GM23338 (cell line): ENCODE data around the gene ZXDC. TPM values are rescaled to one million over a fixed set of nuclear protein-coding genes. Genes with fewer than 3 reads are reported as not detected.

Experiments
- ATAC-seq: fragments of 200-7000 bp; cut with Tn5 transposase; 3 replicates; pipeline ENCODE4 v1.9.1; 2020
- DNase-seq: peaks from one replicate; pipeline ENCODE4 v3.0.0-alpha.2; 2015; ENCODE audit warnings: low spot score
- H2AFZ ChIP-seq: fragments of 200-600 bp; sonication (generic); 2 replicates; pipeline ENCODE4 v1.8.0; 2016; ENCODE audit warnings: antibody characterized with exemption, mild to moderate bottlenecking, moderate library complexity
- H3F3A ChIP-seq: fragments of 200-600 bp; sonication (generic); replicated peaks from 2 replicates; pipeline ENCODE4 v1.8.0; 2017; ENCODE audit warnings: antibody characterized with exemption, mixed run types, low read depth
- H3K27ac ChIP-seq: fragments of 200-600 bp; sonication (generic); 2 replicates; pipeline ENCODE4 v1.6.1; 2016; ENCODE audit warnings: low read depth
- H3K27me3 ChIP-seq: fragments of 200-600 bp; sonication (generic); 2 replicates; pipeline ENCODE4 v1.8.0; 2016; ENCODE audit warnings: mild to moderate bottlenecking, mixed run types, moderate library complexity; ENCODE audit not compliant: insufficient read depth
- H3K36me3 ChIP-seq: fragments of 200-600 bp; sonication (generic); 2 replicates; pipeline ENCODE4 v1.8.0; 2016; ENCODE audit warnings: mild to moderate bottlenecking; ENCODE audit not compliant: insufficient read depth
- H3K4me1 ChIP-seq: fragments of 200-600 bp; sonication (generic); 2 replicates; pipeline ENCODE4 v1.8.0; 2016; ENCODE audit warnings: mild to moderate bottlenecking, moderate library complexity; ENCODE audit not compliant: insufficient read depth
- H3K4me2 ChIP-seq: fragments of 200-600 bp; sonication (generic); 2 replicates; pipeline ENCODE4 v1.7.1; 2017; ENCODE audit warnings: mixed run types
- H3K4me3 ChIP-seq: fragments of 200-600 bp; sonication (generic); 2 replicates; pipeline ENCODE4 v1.6.1; 2016; ENCODE audit warnings: mixed run types
- H3K79me2 ChIP-seq: fragments of 200-600 bp; sonication (generic); replicated peaks from 2 replicates; pipeline ENCODE4 v1.8.0; 2017; ENCODE audit warnings: mild to moderate bottlenecking; ENCODE audit not compliant: insufficient read depth
- H3K9me2 ChIP-seq: fragments of 200-600 bp; sonication (generic); 2 replicates; pipeline ENCODE4 v1.8.0; 2017; ENCODE audit not compliant: insufficient read depth
- H4K20me1 ChIP-seq: fragments of 200-600 bp; sonication (generic); replicated peaks from 2 replicates; pipeline ENCODE4 v1.8.0; 2017; ENCODE audit warnings: mild to moderate bottlenecking; ENCODE audit not compliant: insufficient read depth
- H3K27ac Mint-ChIP-seq: 2 replicates; pipeline ENCODE4 v1.8.0; 2020; ENCODE audit warnings: inconsistent platforms, mild to moderate bottlenecking, moderate library complexity, mixed read lengths
- H3K27me3 Mint-ChIP-seq: 3 replicates; pipeline ENCODE4 v1.8.0; 2022; ENCODE audit warnings: low read depth, mild to moderate bottlenecking, moderate library complexity, mixed read lengths, inconsistent platforms; ENCODE audit not compliant: insufficient read depth, poor library complexity
- H3K36me3 Mint-ChIP-seq: 3 replicates; pipeline ENCODE4 v1.8.0; 2021; ENCODE audit warnings: low read depth, mild to moderate bottlenecking, inconsistent platforms, moderate library complexity, mixed read lengths
- H3K4me1 Mint-ChIP-seq: 3 replicates; pipeline ENCODE4 v1.8.0; 2020; ENCODE audit warnings: mild to moderate bottlenecking, inconsistent platforms, mixed read lengths
- H3K4me3 Mint-ChIP-seq: 3 replicates; pipeline ENCODE4 v1.8.0; 2021; ENCODE audit warnings: moderate library complexity, mild to moderate bottlenecking, inconsistent platforms, mixed read lengths
- H3K9me3 Mint-ChIP-seq: 3 replicates; pipeline ENCODE4 v1.8.0; 2020; ENCODE audit warnings: moderate library complexity, mild to moderate bottlenecking, inconsistent platforms, mixed read lengths
- CREB1 ChIP-seq: fragments of 250-450 bp; sonication (Bioruptor Pico); IDR thresholded peaks from 2 replicates; pipeline ENCODE4 v1.5.0; 2020; ENCODE audit warnings: low read depth, mild to moderate bottlenecking, moderate library complexity
- ETS1 ChIP-seq: IDR thresholded peaks from 2 replicates; pipeline ENCODE4 v1.6.1; 2016; ENCODE audit warnings: antibody characterized with exemption
- EZH2 ChIP-seq: fragments of 200-600 bp; sonication (generic); IDR thresholded peaks from one replicate; pipeline ENCODE4 v1.8.0; 2017; ENCODE audit warnings: antibody characterized with exemption, mild to moderate bottlenecking, low read depth; ENCODE audit not compliant: unreplicated experiment
- EZH2phosphoT487 ChIP-seq: fragments of 200-600 bp; sonication (generic); IDR thresholded peaks from one replicate; pipeline ENCODE4 v1.8.1; 2018; ENCODE audit warnings: antibody characterized with exemption; ENCODE audit not compliant: unreplicated experiment
- JUNB ChIP-seq: IDR thresholded peaks from one replicate; pipeline ENCODE4 v1.6.1; 2016; ENCODE audit warnings: antibody characterized with exemption; ENCODE audit not compliant: unreplicated experiment
- NANOG ChIP-seq: IDR thresholded peaks from 2 replicates; pipeline ENCODE4 v1.6.1; 2016; ENCODE audit warnings: antibody characterized with exemption, borderline replicate concordance
- POLR2AphosphoS5 ChIP-seq: IDR thresholded peaks from 2 replicates; pipeline ENCODE4 v1.6.1; 2016; ENCODE audit warnings: antibody characterized with exemption, low read depth
- STAT1 ChIP-seq: IDR thresholded peaks from one replicate; pipeline ENCODE4 v1.6.1; 2016; ENCODE audit warnings: antibody characterized with exemption; ENCODE audit not compliant: unreplicated experiment
- ZNF114 ChIP-seq: fragments of 250-450 bp; sonication (Bioruptor Pico); IDR thresholded peaks from 2 replicates; pipeline ENCODE4 v1.5.0; 2020; ENCODE audit warnings: mild to moderate bottlenecking, moderate library complexity
- ZNF331 ChIP-seq: fragments of 250-450 bp; sonication (Bioruptor Pico); IDR thresholded peaks from 2 replicates; pipeline ENCODE4 v1.5.0; 2020; ENCODE audit warnings: low read depth, mild to moderate bottlenecking, moderate library complexity
- ZNF462 ChIP-seq: fragments of 250-450 bp; sonication (Bioruptor Pico); IDR thresholded peaks from 2 replicates; pipeline ENCODE4 v1.5.0; 2020; ENCODE audit warnings: mild to moderate bottlenecking, moderate library complexity
- polyA plus RNA-seq: library from polyadenylated mRNA; unstranded; fragments of >200 nt; fragmentation: Nextera tagmentation; extraction: Ambion mirVana; gene quantifications from 2 replicates; pipeline ENCODE4 v1.2.1, GENCODE V29; 2016
- total RNA-seq: library from RNA; depleted of rRNA; stranded (reverse); fragments of >200 nt; shearing (Covaris generic); gene quantifications from 2 replicates; pipeline ENCODE4 v1.2.3, GENCODE V29; 2014
- TF ChIP-seq, protein P1 (sequence below), 2 experiments: fragments of 200-600 bp in 1 of 2; sonication (generic) in 1 of 2; conservative IDR thresholded peaks; 2 replicates each; pipeline versions ENCODE4 v1.5.1 to v1.6.1; 2016 to 2017; ENCODE audit warnings: antibody characterized with exemption in 2 of 2, low read depth in 2 of 2, mild to moderate bottlenecking in 2 of 2, moderate library complexity in 1 of 2
- TF ChIP-seq, protein P2 (sequence below): IDR thresholded peaks from one replicate; pipeline ENCODE4 v1.6.1; 2018; ENCODE audit warnings: antibody characterized with exemption; ENCODE audit not compliant: unreplicated experiment

The ZXDC gene
- total and polyA plus RNA-seq, 2 experiments from 2014 or later = 5.7 to 45.1 TPM

GRCh38 chr3:126417981-126418530, 57.6 kb downstream of the ZXDC start:
- H3K4me1 ChIP-seq = no peaks in the 10 kb centered on the region; the same call in 1 of the 2 replicates
- no peaks in the 10 kb centered on the region for H3K27me3 ChIP-seq
- no peaks in the 10 kb centered on the region for H3K79me2 ChIP-seq
- H3K9me2 ChIP-seq = no peaks in the 10 kb centered on the region
- Mint-ChIP-seq H3K4me3 (no peak overlapping the region), H3K27ac (no peak overlapping the region), H3K36me3 (no peaks in the 10 kb centered on the region), H3K9me3 (no peaks in the 10 kb centered on the region), H3K4me1 (peaks cover 14% of the 10 kb centered on the region), H3K27me3 (peaks cover 9% of the 10 kb centered on the region)
- ATAC-seq (no peak), DNase-seq (no peak)
- H3K27ac ChIP-seq = no peak overlapping the region
- no peak overlapping the region for H2AFZ ChIP-seq
- no peaks in the 10 kb centered on the region for H3F3A ChIP-seq
- TF ChIP-seq ETS1 (no peak), NANOG (no peak), EZH2phosphoT487 (no peak), CREB1 (no peak), STAT1 (no peak), JUNB (no peak), EZH2 (no peak), ZNF114 (CRISPR knock-in tag) (no peak), ZNF462 (CRISPR knock-in tag) (no peak), POLR2AphosphoS5 (no peak), ZNF331 (CRISPR knock-in tag) (no peak)
- TF ChIP-seq, protein P1, sequence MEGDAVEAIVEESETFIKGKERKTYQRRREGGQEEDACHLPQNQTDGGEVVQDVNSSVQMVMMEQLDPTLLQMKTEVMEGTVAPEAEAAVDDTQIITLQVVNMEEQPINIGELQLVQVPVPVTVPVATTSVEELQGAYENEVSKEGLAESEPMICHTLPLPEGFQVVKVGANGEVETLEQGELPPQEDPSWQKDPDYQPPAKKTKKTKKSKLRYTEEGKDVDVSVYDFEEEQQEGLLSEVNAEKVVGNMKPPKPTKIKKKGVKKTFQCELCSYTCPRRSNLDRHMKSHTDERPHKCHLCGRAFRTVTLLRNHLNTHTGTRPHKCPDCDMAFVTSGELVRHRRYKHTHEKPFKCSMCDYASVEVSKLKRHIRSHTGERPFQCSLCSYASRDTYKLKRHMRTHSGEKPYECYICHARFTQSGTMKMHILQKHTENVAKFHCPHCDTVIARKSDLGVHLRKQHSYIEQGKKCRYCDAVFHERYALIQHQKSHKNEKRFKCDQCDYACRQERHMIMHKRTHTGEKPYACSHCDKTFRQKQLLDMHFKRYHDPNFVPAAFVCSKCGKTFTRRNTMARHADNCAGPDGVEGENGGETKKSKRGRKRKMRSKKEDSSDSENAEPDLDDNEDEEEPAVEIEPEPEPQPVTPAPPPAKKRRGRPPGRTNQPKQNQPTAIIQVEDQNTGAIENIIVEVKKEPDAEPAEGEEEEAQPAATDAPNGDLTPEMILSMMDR (conservative IDR thresholded peaks at IDR 0.05; ENCODE audit: low read depth in 2 of 2) = no peak
- TF ChIP-seq, protein P2, sequence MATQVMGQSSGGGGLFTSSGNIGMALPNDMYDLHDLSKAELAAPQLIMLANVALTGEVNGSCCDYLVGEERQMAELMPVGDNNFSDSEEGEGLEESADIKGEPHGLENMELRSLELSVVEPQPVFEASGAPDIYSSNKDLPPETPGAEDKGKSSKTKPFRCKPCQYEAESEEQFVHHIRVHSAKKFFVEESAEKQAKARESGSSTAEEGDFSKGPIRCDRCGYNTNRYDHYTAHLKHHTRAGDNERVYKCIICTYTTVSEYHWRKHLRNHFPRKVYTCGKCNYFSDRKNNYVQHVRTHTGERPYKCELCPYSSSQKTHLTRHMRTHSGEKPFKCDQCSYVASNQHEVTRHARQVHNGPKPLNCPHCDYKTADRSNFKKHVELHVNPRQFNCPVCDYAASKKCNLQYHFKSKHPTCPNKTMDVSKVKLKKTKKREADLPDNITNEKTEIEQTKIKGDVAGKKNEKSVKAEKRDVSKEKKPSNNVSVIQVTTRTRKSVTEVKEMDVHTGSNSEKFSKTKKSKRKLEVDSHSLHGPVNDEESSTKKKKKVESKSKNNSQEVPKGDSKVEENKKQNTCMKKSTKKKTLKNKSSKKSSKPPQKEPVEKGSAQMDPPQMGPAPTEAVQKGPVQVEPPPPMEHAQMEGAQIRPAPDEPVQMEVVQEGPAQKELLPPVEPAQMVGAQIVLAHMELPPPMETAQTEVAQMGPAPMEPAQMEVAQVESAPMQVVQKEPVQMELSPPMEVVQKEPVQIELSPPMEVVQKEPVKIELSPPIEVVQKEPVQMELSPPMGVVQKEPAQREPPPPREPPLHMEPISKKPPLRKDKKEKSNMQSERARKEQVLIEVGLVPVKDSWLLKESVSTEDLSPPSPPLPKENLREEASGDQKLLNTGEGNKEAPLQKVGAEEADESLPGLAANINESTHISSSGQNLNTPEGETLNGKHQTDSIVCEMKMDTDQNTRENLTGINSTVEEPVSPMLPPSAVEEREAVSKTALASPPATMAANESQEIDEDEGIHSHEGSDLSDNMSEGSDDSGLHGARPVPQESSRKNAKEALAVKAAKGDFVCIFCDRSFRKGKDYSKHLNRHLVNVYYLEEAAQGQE = no peak
- no peaks in the 10 kb centered on the region for H4K20me1 ChIP-seq
- H3K4me3 ChIP-seq = no peak overlapping the region
- no peak overlapping the region for H3K4me2 ChIP-seq
- H3K36me3 ChIP-seq = no peaks in the 10 kb centered on the region
